DMS53 treated with DMSO at 0.1 percent for 48 hours (cell line): ENCODE data around the gene PKD2L1.
A peak's percentile ranks its signal among the peaks of the same experiment; 100 is the strongest.
"Not testable (repeated sequence)": the region's sequence is repeated elsewhere in the genome, so short reads cannot be mapped to it uniquely, and the experiment has no call there.

ENCODE experiments used
- DNase-seq: peaks from one replicate; lab custom pipeline; 2025; ENCODE audit not compliant: unreplicated experiment; lab: John Stamatoyannopoulos, UW

PKD2L1 gene

DNA sequence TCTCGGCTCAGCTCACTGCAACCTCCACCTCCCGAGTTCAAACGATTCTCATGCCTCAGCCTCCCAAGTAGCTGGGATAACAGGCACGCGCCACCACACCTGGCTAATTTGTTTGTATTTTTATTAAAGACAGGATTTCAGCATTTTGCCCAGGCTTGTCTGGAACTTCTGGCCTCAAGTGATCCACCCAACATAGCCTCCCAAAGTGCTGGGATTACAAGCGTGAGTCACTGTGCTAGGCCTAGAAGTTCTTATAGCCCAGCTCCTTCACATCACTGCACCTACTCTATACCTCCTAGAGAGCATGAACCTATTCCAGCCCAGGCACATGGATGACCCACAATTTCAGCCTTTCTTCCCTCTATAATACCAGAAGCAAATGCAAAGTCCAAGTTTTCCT is 42.3 kb downstream of the PKD2L1 start:
- no peak for DNase-seq

GRCh38 chr10:100286051-100287033 is 43.7 kb downstream of the PKD2L1 start, which contains the start of gene BLOC1S2:
BLOC1S2 (minus strand) TSS chr10:100286680; CDS start chr10:100286659, 21 bp downstream.
- peak; percentile 63 for DNase-seq

- DNase-seq, result not testable (repeated sequence)
Measured at GRCh38 chr10:100285326-100285725, 44.7 kb downstream of the PKD2L1 start.

DNA sequence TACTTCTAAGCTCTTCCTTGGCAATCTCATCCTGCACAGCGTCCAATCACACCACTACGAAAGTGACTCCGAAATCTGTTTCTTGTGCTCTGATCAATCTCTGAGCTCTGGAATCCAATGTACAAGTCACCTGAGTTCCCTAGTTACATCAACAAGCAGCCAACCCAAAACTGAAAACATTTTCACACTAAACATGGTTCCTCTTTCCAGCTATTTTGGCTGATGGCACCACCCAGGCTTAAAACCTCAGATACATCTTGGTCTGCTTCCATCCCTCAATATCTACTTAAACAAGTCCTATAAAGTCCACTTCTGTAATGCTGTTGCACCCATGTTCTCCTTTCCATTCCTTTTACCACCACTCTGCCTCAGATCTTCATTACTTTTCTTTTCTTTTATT is 47.1 kb downstream of the PKD2L1 start:
- no peak for DNase-seq

GRCh38 chr10:100276971-100277370 is 53.1 kb downstream of the PKD2L1 start:
- DNase-seq, result not testable (repeated sequence)

GRCh38 chr10:100267239-100268104 is 62.6 kb downstream of the PKD2L1 start, which contains the start of gene CWF19L1:
CWF19L1 (minus strand) TSS chr10:100267638; CDS start chr10:100267593, 45 bp downstream.
- peak; percentile 82 for DNase-seq

- no peak for DNase-seq
Measured at GRCh38 chr10:100265821-100266485, 64.1 kb downstream of the PKD2L1 start.

DNA sequence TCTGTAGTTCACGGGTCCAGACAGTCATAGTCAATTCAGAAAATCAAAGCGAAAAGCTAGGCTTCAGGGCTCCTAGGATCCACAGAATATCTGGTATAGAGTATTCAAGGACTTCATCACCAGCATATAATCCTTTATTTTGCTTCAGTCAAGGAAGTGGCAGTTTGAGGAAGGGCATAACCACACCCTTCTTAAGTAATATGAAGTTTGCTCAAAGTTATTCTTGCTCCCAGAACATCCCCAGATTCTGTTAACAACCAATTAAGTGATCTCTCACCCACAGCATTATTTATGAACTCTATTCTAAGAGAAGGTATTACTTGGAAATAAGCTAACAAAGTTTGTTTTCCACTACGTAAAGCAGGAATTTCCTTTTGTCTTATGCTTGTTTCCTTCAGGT is 75.8 kb downstream of the PKD2L1 start:
- DNase-seq, result no peak

DNA sequence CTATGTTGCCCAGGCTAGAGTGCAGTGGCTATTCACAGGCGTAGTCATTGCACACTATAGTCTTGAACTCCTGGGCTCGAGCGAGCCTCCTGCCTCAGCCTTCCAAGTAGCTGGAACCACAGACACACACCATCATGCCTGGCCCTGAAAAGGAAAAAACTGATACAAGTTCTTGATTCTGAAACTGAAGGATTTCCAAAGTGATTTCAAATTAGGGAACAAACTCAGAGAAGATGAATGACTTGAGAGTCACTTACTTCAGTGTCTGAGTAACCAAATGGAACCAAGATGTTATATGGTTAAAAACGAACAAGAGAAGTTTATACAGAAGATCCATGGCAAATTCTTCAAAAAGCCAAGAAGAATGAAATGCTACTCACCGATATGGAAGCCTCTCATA is 77.0 kb downstream of the PKD2L1 start:
- DNase-seq, result no peak

DNA sequence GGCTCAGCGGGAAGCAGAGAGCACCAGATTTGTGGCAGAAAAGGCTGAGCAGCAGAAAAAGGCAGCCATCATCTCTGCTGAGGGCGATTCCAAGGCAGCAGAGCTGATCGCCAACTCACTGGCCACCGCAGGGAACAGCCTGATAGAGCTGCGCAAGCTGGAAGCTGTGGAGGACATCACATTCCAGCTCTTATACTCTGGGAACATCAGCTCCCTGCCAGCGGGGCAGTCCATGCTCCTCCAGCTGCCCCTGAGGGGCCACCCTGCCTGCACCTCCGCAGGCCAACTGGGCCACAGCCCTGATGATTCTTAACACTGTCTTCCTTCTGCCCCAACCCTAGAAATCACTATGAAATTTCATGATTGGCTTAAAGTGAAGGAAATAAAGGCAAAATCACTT is 81.2 kb downstream of the PKD2L1 start:
- no peak for DNase-seq

GRCh38 chr10:100245484-100246220 is 84.4 kb downstream of the PKD2L1 start:
- DNase-seq, result no peak

DNA sequence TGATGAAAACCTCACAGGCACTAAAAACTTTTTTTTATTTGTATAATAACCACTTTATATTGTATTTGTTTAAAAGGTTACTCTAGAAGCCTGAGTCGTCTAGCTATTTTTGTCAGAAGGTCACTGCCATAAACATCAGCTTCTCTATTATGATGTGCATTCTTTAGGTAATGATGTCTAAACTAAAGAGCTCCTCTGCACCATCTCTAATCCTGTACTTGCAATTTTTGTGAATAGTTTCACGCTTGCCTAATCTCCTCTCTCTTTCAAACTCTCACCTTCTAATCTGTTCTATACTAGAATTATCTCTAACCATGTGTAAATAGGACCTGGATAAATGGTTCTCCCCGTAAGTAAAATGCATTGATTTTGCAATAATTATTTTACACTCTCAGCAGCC is 90.2 kb downstream of the PKD2L1 start:
- DNase-seq, result no peak

DNA sequence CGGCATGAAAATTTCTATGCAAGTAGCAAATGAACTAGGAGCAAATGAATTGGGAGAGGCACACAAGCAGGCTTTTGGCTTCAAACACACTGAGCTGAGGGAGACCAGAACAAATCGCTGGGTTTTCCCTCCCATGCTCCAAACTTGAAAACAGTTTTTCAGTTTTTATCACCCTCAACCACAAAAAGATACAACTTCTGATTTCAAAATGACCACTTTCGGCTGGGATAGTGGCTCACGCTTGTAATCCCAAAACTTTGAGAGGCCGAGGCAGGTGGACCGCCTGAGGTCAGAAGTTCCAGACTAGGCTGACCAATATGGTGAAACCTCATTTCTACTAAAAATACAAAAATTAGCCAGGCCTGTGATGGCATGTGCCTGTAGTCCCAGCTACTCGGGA is 91.6 kb downstream of the PKD2L1 start:
- DNase-seq, result no peak
